GM19240 (cell line): Measurements from ENCODE around the gene GNAI2.
"Not testable (repeated sequence)": the region's sequence is repeated elsewhere in the genome, so short reads cannot be mapped to it uniquely, and the experiment has no call there.

ENCODE experiments used
- DNase-seq: peaks from one replicate; pipeline ENCODE4 v3.0.0; 2011; ENCODE audit warnings: low spot score; ENCODE audit not compliant: insufficient read length

GNAI2 gene

DNA sequence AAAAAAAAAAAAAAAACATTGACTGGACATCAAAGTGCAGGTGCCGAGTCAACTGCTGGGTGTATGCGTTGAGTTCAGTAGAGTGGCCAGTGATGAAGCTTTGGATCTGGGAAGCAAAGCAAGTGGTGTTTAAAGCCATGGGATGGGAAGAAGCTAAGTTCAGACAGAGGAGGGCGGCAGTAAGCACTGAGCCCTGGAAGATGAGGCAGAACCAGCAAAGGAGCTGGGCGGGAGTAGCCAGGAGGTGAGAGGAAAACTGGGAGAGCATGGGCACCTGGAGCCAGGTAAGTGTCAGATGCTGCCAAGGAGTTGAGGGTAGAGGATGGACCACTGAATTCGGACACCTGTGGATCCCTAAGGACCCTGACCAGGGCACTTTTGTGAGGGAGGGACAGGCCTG is 11.4 kb upstream of the GNAI2 start:
- DNase-seq = no peak

DNA sequence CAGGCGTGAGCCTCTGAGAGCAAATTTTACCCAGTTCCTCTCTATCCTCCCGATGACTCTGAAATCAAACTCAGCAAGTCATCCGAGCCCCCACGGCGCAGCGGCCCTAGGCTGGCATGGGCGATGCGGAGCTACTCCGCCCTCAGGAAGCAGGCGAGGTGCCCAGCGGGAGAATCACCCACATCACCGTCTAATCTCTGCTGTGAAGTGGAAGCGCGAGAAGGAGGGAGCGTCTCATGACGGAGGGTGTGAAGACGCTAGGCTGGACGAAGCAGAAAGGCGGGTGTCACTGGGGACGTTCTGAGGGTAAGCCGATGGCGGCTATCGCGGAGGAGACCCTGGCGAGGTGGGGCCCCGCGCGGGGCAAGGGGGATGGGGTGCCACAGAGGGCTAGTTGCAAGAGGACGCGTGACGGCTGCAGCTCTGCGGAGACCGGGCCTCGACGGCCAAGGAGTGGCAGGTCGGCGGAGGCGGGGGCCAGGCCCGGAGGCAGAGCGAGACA is 9.1 kb upstream of the GNAI2 start:
- no peak for DNase-seq

DNA sequence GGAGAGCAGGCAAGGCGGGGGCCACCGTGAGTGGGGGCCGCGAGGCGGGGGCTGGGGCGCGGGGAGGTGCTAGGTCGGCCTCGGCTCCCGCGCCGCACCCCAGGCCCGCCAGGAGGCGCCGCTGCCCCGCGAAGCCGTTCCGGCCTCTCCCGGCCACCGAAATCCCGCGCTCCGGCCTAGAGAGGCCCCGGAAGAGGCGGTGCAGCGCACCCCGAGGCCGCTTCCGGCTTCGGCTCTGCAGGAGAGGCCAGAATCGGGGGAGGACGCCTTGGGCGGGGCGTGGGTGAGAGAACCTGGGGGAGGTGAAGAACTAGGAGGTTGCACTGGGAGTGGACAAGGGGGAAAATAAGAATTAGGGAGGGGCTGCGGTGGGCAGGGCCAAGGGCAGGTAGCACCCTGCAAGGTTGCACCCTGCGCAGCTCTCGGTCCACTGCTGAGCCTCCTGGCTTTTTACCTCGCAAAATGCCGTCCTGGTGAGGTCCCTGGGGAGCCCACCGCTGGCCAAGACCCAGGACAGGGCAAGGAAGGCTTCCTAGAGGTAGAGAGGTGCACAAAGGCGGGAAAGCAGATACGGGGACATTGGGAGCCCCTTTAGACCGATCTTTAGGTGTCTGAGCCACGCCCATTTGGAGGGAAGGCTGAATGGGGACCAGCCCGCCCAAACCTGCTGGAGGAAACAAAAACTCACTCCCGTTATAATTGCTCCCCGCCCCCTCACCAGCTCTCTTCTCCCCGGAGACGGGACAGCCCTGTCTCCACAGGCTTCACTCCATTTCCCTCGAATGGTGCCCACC is 8.4 kb upstream of the GNAI2 start:
- DNase-seq = peak; percentile 95

DNA sequence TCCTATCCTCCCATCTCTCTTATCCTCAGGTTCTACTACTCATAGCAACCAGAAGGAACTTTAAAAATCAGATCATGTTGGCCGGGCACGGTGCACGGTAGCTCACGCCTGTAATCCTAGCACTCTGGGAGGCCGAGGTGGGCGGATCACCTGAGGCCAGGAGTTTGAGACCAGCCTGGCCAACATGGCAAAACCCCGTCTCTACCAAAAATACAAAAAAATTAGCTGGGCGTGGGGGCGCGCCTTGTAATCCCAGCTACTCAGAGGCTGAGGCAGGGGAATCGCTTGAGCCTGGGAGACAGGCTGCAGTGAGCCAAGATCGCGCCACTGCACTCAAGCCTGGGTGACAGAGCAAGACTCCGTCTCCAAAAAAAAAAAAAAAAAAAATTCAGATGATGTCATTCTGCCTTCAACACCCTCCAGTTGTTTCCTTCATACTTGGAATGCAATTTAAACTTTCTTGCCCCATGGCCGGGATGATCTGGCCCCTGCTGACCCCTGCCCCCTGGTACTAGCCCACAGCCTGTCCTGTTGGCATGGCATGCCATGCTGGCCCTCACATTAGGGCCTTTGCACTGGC is 7.7 kb upstream of the GNAI2 start:
- not testable (repeated sequence) for DNase-seq

DNA sequence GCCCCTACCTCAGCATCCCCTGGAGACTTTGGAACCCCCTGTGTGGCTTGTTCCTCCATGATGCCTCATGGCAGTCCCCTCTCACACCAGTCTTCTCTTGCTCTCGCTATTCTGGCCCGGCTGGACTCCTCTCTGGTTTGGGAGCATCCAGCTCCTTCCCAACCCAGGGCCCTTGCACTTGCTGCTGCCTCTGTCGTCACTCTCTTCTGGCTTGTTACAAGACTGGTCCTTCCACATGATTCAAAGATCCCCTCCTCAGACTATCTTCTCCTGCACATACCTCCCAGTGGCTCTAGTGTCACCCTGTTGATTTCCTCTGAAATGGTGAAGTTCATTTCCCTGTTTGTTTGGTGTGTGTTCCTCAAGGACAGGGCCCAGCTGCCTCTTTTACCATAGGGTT is 6.5 kb upstream of the GNAI2 start:
- no peak for DNase-seq

DNA sequence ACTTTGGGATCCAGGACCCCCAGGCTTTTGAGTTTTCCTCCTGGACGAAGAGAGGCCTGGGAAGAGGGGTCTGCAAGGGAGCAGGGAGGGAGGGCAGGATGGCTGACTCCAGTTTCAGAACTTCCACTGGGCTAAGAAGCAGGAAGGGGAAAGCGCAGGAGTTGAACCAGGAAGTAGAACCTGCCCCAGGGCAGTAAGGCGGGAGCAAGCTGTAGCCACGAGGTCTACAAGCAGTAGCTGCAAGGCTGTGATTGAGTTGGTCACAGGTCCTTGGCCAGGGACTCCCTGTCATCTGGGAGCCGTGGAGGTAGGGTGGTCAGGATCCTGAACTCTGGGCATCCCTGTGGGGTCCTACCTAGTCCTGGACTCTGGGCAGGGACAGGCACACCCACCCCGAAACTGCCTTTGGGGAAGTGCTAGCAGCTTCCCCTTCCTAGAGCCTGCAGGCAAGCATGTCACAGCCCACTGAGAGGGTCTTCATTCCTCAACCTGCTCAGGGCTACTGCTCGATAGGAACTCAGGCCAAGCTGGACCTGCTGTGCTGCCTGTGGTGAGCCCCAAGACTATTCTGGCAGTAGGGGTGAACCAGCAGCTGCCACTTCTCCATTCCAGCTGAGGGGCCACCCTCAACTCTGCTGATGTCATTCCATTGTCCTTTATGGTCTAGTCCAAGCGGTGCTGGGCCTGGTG is 5.8 kb upstream of the GNAI2 start:
- no peak for DNase-seq

DNA sequence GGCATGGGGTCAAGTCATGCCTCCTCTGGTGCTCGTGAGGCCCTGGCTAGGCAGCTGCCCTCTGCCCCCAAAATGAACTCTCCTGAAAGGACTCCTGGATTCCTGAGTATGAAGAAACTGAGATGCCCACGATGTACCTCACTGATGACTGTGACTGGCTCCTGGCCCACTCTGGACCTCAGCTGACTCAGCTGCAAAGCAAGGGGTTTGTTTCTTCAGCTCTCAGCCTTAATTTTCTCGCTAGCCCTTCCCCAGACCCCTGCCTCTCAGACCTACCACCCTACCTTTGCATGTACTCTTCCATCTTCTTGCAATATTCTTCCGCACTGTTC is 5.2 kb upstream of the GNAI2 start:
- no peak for DNase-seq

DNA sequence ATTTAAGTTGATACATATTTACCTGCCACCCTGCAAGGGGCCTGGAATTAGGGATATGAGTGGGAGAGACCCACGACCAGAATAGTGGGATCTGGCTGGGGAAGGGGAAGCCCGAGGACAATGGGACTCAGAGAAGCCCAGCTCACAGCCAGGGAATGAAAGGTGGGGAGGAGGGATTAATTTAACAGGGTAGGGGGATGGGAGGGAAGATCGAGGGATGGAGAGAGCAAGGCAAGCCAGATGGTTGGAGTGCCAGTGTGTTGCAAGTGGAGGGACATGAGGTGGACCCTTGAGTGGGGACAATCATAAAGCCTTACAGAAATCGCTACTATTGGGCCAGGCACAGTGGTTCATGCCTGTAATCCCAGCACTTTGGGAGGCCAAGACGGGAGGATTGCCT is 4.4 kb upstream of the GNAI2 start:
- no peak for DNase-seq

DNA sequence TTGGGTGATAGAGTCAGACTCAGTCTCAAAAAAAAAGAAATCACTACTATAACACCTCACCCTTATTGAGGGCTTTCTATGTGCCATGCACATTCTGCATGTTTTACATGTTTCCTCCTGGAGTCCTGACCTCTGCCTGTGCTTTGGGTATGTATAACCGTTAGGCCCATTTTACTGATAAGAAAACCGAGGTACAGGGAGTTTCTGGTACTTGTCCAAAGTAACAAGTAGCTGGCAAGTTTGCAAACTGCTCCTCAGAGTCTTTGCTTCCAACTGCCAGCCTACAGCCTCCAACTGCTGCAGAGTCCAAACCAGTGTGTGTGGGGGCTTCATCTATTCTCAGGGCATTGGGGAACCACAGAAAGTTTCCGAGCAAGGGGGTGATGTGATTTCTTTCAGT is 3.7 kb upstream of the GNAI2 start:
- DNase-seq = no peak

DNA sequence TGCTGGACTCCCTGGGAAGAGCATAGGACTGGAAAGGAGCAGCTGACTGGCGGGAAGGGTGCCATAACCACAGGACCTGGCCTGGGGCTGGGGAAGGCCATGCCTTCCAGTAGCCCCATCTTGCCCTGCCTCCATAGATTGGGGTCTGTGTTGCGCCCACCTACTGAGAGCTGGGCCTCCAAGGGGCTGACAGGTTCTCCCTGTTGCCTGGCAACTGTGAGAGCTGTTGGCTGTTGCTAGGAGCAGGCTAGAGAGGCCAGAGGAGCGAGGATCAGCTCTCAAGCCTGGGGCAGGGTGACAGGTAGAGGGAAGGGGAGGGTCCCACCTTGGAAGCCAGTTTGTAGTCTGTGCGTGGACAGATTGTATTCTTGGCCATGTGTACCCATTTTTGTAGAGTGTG is 2.8 kb upstream of the GNAI2 start:
- DNase-seq = no peak

DNA sequence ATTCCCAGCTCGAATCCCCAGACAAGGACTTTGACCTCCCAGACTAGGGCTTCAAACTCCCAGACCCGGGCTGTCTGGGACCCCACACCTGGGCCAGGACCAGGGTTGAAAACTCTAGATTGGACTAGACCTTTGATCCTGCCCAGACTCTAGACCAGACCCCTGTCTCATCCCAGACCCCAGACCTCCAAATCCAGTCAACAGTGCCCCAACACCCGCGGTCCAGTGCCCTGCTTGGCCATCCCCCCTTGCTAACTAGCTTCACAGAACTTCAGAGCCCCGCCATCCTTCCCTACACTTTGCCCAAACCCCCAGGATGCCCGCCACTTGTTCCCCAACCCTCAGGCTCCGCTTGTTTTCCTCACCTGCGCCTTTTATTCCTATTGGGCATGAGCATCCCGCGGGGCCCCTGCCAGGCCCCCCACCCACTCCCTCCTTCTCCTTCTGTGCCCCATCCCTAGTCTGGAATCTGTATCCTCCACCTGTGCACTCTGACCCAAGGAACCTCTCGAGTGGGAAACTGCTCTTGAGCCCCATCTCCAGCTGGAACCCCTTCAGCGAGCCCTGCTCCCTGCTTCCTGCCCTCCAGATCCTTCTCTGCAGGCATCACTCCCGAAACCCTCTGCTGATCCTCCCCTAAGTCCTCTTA is 604 bp downstream of the GNAI2 start:
- no peak for DNase-seq

DNA sequence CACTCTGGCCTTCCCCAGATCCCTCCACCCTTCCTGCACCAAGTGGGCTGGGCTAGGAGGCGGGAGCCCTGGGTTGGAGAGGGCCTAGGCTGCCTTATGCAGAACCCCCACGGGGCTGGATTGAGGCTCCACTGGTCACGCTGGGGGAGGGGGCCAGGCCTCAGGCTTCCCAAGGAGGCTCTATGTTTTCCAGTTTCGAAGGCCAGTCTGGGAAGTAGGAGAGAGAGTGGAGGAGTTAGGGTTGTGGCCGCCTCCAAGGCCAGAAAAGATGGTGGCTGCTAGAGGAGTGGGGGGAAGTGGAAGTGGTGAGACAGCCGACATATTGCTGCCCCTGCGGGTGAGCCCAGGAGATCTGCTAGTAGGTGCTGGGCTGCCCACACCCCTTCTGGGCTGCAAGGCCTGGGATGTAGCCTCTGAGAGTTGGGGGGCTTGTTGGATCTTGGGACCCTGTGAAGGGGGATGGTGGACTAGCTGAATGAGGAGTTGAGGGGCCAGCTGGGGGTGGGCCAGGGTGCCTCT is 1.2 kb downstream of the GNAI2 start:
- DNase-seq = no peak

DNA sequence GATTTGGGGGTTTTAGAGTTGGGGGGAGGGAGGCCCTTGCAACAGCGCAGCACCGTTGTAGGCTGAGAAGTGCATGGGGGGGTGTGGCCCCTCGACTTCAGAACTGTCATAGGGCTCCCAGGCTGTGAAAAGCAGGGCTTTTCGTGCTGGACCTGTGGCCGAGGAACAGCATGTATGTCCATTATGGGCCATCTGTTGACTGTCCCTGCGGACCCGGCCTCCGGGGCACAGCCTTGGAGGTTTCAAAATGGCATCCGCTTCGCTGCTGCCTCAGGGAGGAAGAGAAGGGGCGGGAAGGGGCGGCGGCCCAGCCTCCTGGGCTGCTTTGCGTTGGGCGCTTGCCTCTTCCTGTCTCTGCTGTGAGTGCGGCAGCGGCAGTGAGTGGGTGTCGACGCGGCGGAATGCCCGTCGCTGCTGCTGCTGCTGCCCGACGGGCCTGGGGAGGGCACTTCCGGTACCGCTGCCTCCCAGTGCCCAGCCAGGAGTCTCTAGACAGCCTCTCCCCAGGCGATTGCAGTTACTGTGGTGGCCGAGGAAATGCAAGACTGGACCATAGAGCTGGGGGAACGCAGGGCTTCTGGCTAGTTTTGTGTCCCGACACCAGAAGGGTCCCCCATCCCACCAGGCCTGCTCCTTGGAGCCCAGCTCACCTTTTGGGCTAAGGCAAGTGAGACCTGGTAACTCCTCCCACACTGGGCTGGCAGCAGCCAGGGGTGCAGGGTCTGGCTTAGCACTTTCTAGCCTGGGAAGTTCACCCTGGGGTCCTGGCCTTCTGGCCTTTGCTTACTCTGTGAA is 1.9 kb downstream of the GNAI2 start:
- peak; percentile 85 for DNase-seq

DNA sequence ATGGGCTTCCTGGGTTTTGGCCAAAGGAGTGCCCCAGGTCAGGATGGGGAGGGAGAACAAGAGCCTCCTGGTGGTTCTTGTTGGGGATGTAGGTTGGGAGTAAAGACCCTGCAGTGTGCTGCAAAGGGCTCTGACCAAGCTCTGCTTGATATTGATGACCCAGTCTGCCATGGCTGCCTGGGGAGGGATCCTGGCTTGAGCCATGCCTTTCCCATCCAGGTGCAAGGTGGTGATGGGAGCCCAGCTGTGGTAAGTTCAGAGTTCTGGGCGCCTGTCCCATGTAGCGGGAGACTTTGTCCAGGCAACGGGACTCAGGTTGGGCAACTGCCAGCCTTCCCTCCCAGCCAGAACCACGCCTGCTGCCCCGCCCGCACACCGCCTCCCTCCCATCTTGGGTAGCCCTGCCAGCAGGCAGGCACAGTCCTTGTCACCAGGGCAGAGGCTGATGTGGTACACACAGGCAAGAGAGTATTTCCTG is 2.6 kb downstream of the GNAI2 start:
- no peak for DNase-seq

DNA sequence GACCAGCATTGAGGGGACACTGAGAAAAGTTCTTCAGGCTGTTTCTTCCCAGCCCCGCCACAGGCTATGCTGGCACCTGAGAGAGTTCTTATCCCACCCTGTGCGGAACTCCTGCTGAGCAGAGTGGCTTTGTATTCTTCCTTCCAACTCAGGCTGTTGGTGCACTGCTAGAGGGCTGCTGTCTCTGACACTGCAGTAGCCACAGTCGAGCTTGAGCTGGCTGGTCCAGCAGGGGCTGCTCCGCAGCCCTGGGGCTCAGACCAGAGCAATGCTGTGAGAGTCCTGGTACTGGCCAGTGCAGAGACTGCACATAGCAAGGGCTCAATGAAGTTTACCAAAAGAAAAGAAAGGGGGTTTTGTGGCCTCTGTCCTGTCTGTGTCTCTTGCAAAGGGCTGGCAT is 3.6 kb downstream of the GNAI2 start:
- DNase-seq = no peak

DNA sequence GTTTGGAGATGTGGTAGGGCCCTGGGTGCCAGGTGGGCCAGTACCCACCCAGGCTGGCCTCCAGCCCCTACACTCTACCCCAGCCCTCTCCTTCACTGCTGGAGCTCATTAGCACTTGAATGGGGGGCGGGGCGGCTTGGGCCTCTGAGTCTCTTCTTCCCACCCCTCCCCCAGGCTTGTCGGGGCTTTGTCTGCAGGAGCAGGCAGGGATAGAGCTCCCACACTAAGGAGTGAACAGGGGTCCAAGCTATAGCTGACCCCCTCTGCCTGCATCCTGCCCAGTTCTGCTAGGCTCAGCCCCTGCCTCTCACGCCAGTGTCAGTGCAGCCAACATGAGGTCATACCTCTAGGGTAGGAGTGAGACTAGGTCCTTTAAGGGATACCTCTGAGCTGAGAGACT is 5.2 kb downstream of the GNAI2 start:
- DNase-seq = no peak

DNA sequence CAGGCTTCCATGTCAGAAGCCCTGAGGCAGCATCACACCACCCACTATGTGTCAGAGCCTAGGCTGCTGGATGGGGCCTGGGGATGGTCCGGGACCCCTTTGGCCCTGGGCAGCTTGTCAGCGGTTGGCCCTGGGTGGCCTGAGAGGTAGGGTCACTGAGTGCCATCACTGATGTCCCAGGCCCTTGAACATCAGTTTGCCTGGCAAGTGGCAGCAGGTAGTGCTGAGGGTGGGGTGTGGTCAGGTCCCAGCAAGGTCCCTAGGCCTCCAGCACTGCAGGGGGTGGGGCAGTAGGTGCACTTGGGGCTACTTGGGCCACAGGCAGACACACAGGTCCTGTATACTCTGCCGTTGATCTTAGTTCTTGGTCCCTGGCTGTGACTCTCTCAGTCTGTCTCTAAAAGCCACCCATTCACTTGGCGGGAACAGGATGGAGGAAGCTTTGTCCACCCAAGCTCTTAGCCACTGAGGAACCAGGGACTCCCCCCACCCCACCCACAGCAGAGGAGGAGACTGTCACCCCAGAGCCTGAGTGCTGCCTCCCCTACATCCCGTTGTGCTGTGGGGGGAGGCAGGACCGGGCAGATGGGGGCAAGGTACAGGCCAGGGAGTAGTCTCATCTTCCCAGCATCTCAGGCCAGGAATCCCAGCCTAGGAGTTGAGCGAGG is 5.8 kb downstream of the GNAI2 start:
- DNase-seq = no peak

DNA sequence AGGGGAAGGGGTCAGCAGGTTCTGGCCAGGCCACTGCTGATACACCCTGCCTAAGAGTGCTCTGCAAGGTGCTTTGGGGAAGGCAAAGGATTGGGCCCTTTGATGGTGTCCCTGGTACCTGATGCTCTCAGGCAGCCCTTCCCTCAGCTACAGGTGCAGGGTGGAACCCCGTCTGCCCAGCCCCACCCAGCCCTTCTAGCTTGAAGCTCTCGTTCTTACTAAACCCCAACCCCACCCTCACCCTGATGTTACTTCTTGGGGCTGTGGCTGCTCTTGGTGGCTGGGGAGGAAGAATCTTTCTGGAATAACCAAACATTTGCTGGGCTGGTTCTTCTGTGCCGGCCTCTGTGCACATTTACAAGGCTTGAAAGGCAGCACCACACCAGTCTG is 6.4 kb downstream of the GNAI2 start:
- DNase-seq = no peak

DNA sequence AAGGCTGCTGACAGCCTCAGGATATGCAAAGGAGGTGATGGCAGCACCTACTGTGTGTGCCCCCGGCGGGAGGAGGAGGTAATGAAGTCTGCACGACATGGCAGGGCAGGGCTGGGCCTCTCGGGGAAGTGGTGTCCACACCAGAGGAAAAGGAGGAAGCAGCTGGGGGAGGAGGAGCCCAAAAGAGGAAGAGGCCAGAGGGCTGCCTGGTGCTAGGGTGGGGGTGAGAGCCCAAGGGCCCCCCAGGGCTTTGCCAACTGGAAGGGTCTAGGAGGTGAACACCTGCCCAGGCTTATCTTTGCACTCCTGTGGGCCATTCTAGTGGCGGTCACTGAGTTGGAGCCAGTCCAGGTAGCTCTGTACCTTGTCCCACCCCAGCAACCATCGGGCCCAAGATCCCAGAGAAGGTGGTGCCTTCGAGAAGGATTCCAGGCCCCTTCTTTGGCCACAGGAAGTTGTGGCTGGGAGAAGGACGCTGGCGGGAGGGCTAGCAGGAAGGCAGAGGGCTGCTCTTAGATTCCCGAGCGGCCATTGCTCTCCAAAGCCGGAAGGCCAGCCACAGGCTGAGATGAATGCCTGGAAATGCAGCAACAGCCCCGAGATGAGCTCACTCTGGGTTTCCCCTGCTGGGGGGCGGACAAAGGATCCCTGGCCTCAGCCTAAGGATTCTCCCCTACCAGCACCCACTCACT is 7.0 kb downstream of the GNAI2 start:
- no peak for DNase-seq

DNA sequence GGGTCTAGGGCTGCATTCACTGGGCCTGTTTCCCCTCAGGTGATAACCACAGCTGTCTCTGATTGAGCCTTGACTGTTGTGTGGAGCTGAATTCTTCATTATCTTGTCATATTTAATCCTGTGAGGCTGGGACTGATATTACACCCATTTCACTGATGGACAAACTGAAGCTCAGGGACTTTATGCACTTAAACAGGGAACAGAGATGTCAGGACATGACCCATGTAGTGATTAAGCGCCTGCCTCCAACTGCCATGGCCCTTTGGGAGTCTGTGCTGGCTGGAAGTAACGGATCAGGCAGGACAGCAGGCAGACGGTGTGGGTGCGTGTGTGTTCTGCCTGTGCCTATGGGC is 7.5 kb downstream of the GNAI2 start:
- DNase-seq = no peak
